Measurements from ENCODE around the gene KYNU. TPM values are rescaled to one million over a fixed set of nuclear protein-coding genes. Genes with fewer than 3 reads are reported as not detected.

Gene KYNU
- total RNA-seq, 1 experiment from 2014 or later: 0.37 TPM

GRCh38 chr2:142975239-142975638 lies 97.8 kb downstream of the KYNU start:
- H4K20me1 ChIP-seq (ENCODE audit: control insufficient read depth, insufficient read depth, insufficient read length): no peaks in the 10 kb centered on the region
- H2BK20ac ChIP-seq (ENCODE audit: low read depth, low read length, poor library complexity, severe bottlenecking): no peak overlapping the region
- no peak overlapping the region for H4K8ac ChIP-seq (replicated peaks; ENCODE audit: insufficient read length, low read depth, low read length)
- peaks cover 15% of the 10 kb centered on the region for H3K4me1 ChIP-seq (ENCODE audit: insufficient read depth, low read length)
- H3K9me3 Mint-ChIP-seq: peaks cover 3 to 5% of the 10 kb centered on the region in 2 experiments; a peak in 3 of 5 replicates
- no peak overlapping the region for H3K14ac ChIP-seq (ENCODE audit: insufficient read depth, low read length)
- no peak overlapping the region for H2BK5ac ChIP-seq (ENCODE audit: insufficient read length, low read length)
- no peak overlapping the region for H2AK5ac ChIP-seq (ENCODE audit: insufficient read length, low read length)
- H3K79me2 ChIP-seq (ENCODE audit: insufficient read depth, low read length): no peaks in the 10 kb centered on the region
- no peaks in the 10 kb centered on the region for H3K79me1 ChIP-seq (ENCODE audit: insufficient read depth, low read depth, low read length, poor library complexity, severe bottlenecking)
- no peak overlapping the region for H3K4ac ChIP-seq (ENCODE audit: low read depth, low read length)
- H3K4me2 ChIP-seq (ENCODE audit: insufficient read depth, insufficient read length, low read length): no peak overlapping the region
- no peak for TF ChIP-seq CTCF (conservative IDR thresholded peaks at IDR 0.05)
- H4K5ac ChIP-seq (ENCODE audit: insufficient read length, low read depth, low read length): no peak overlapping the region
- H3K27me3 Mint-ChIP-seq (ENCODE audit: low read depth): no peaks in the 10 kb centered on the region
- H3K27ac ChIP-seq (ENCODE audit: insufficient read length, low read depth, low read length): no peak overlapping the region
- no peak overlapping the region for H3K4me3 Mint-ChIP-seq
- no CpG with 5 or more reads among the region's 1 CpG for WGBS (ENCODE audit: extremely low coverage, insufficient read length, low lambda C conversion rate)
- no peaks in the 10 kb centered on the region for H3K27me3 ChIP-seq (ENCODE audit: insufficient read depth, low read length)
- H3K56ac ChIP-seq (ENCODE audit: insufficient read length, low read depth, low read length): no peak overlapping the region
- peaks cover 38 to 42% of the 10 kb centered on the region in 2 experiments for H3K4me1 Mint-ChIP-seq
- no peak overlapping the region for H2BK12ac ChIP-seq (ENCODE audit: insufficient read length, low read depth, low read length)
- no peak overlapping the region for H3K18ac ChIP-seq (ENCODE audit: insufficient read length, low read depth, low read length)
- H3K36me3 Mint-ChIP-seq (ENCODE audit: insufficient read depth in 1 of 3, low read depth in 3 of 3): peaks cover 13 to 17% (median 13%) of the 10 kb centered on the region in 3 experiments; a peak in 6 of 7 replicates
- H3K9me3 ChIP-seq (ENCODE audit: control insufficient read depth, low read depth, low read length): no peaks in the 10 kb centered on the region
- no peak overlapping the region for H3K9ac ChIP-seq (ENCODE audit: extremely low read depth, insufficient read length, low read length)
- no peak overlapping the region for H2BK15ac ChIP-seq (ENCODE audit: low read depth, low read length)
- H4K91ac ChIP-seq (ENCODE audit: insufficient read length, low read depth, low read length): no peak overlapping the region
- no peak overlapping the region for H3T11ph ChIP-seq (ENCODE audit: low read length)
- H2BK120ac ChIP-seq (ENCODE audit: low read depth, low read length, poor library complexity, severe bottlenecking): no peak overlapping the region
- peak overlapping the region; percentile 32 to 92 (median 65); a peak in 3 of 7 replicates for H3K27ac Mint-ChIP-seq
- H3K23ac ChIP-seq (ENCODE audit: insufficient read length, low read depth, low read length): no peak overlapping the region
- no peak for DNase-seq
- H3K23me2 ChIP-seq (ENCODE audit: insufficient read length, low read depth, low read length, poor library complexity, severe bottlenecking): no peaks in the 10 kb centered on the region
- no peak overlapping the region for H2AFZ ChIP-seq (ENCODE audit: low read length)

Measured in H9 (cell line).